ENCODE results near the gene DCHS2.
"Not testable (repeated sequence)": the region's sequence is repeated elsewhere in the genome, so short reads cannot be mapped to it uniquely, and the experiment has no call there.

DNA sequence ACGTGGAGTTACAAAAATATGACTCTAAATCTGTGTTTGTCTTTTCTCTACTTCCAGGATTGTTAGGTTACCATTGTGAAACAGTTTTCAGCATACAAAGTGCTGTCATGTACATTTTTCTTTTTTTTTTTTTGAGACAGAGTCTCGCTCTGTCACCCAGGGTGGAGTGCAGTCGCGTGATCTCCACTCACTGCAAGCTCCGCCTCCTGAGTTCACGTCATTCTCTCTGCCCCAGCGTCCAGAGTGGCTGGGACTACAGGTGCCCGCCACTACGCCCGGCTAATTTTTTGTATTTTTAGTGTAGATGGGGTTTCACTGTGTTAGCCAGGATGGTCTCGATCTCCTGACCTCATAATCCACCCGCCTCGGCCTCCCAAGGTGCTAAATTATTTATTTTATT, 274.2 kb downstream of the DCHS2 start:
- not testable (repeated sequence) for TF ChIP-seq EZH2phosphoT487 (IDR thresholded peaks at IDR 0.05; ENCODE audit: borderline replicate concordance, low read depth, low read length)
- TF ChIP-seq, protein P1, sequence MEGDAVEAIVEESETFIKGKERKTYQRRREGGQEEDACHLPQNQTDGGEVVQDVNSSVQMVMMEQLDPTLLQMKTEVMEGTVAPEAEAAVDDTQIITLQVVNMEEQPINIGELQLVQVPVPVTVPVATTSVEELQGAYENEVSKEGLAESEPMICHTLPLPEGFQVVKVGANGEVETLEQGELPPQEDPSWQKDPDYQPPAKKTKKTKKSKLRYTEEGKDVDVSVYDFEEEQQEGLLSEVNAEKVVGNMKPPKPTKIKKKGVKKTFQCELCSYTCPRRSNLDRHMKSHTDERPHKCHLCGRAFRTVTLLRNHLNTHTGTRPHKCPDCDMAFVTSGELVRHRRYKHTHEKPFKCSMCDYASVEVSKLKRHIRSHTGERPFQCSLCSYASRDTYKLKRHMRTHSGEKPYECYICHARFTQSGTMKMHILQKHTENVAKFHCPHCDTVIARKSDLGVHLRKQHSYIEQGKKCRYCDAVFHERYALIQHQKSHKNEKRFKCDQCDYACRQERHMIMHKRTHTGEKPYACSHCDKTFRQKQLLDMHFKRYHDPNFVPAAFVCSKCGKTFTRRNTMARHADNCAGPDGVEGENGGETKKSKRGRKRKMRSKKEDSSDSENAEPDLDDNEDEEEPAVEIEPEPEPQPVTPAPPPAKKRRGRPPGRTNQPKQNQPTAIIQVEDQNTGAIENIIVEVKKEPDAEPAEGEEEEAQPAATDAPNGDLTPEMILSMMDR (conservative IDR thresholded peaks at IDR 0.05; ENCODE audit: low read length), result not testable (repeated sequence)

Data from OCI-LY7 (cell line).